HCT116 (cell line): ENCODE results near the gene SNX20. TPM values are rescaled to one million over a fixed set of nuclear protein-coding genes. Genes with fewer than 3 reads are reported as not detected.

Experiments used
- ATAC-seq: fragments of 200-7000 bp; cut with Tn5 transposase; 2 replicates; pipeline ENCODE4 v1.9.1; 2020; ENCODE audit warnings: mild to moderate bottlenecking, moderate library complexity
- BruUV-seq: library from RNA; stranded (reverse); fragments of 400-500 nt; replicated peaks from 2 replicates; lab custom pipeline; 2021; lab: Mats Ljungman, UMichigan
- CTCF ChIA-PET: fragments of 300-600 bp; sonication (Branson Sonifier 250); formaldehyde crosslinking; loops from one replicate; lab custom pipeline; 2021; ENCODE audit warnings: antibody characterized with exemption; lab: Charles Lee
- POLR2A ChIA-PET: fragments of 300-600, 350-600 bp; sonication (Branson Sonifier 250); formaldehyde crosslinking; loops from one replicate; lab custom pipeline; 2021; ENCODE audit warnings: antibody characterized with exemption; lab: Charles Lee
- RAD21 ChIA-PET, 2 experiments: fragments of 300-600 bp; sonication (Branson Sonifier 250); formaldehyde crosslinking; loops; one replicate each; lab custom pipeline; 2023; ENCODE audit warnings: low total read pairs in 2 of 2; ENCODE audit not compliant: uncharacterized antibody in 2 of 2, unreplicated experiment in 2 of 2, low non-redundant PET in 1 of 2; lab: Charles Lee
- DNase-seq: peaks from one replicate; pipeline ENCODE4 v3.0.0-alpha.2; 2010; ENCODE audit warnings: low read depth, low spot score
- H2AFZ ChIP-seq: fragments of 200-600 bp; shearing (Covaris generic), sonication (generic); 2 replicates; pipeline ENCODE4 v1.6.1; 2017; ENCODE audit warnings: low read depth, mixed run types, mixed read lengths, antibody characterized with exemption, low read length; ENCODE audit not compliant: poor library complexity, severe bottlenecking
- H3K27ac ChIP-seq: 2 replicates; pipeline ENCODE4 v1.5.1; 2012; ENCODE audit warnings: low read depth, low read length
- H3K27me3 ChIP-seq: fragments of 200-600 bp; sonication (generic); 2 replicates; pipeline ENCODE4 v1.6.1; 2016; ENCODE audit warnings: mixed run types, low read length, mixed read lengths; ENCODE audit not compliant: insufficient read depth
- H3K36me3 ChIP-seq, 2 experiments: fragments of 200-500 bp in 1 of 2; fragments of 200-600 bp in 1 of 2; sonication (Bioruptor generic) in 1 of 2; sonication (generic) in 1 of 2; 2 replicates each; pipeline versions ENCODE4 v1.5.1 to v1.6.1; 2014 to 2016; ENCODE audit warnings: low read length in 2 of 2, inconsistent platforms in 1 of 2, mixed read lengths in 1 of 2, mixed run types in 1 of 2; ENCODE audit not compliant: insufficient read depth in 2 of 2, control insufficient read depth in 1 of 2
- H3K4me1 ChIP-seq, 2 experiments: fragments of 200-600 bp in 1 of 2; sonication (generic) in 1 of 2; 2 replicates each; pipeline versions ENCODE4 v1.5.1 to v1.6.1; 2012 to 2017; ENCODE audit warnings: low read length in 2 of 2, inconsistent platforms in 1 of 2, mild to moderate bottlenecking in 1 of 2, mixed read lengths in 1 of 2, mixed run types in 1 of 2, moderate library complexity in 1 of 2; ENCODE audit not compliant: insufficient read depth in 2 of 2, control insufficient read depth in 1 of 2
- H3K4me2 ChIP-seq: fragments of 200-600 bp; sonication (generic); 2 replicates; pipeline ENCODE4 v1.6.1; 2017; ENCODE audit warnings: mixed run types, low read length, mixed read lengths
- H3K4me3 ChIP-seq, 2 experiments: fragments of 200-600 bp in 1 of 2; sonication (generic) in 1 of 2; replicated peaks in 1 of 2; 2 replicates each; pipeline ENCODE4 v1.5.1; 2011 to 2016; ENCODE audit warnings: low read length in 2 of 2, control low read depth in 1 of 2, low read depth in 1 of 2, mild to moderate bottlenecking in 1 of 2, mixed read lengths in 1 of 2, mixed run types in 1 of 2
- H3K79me2 ChIP-seq: fragments of 200-600 bp; sonication (generic); 2 replicates; pipeline ENCODE4 v1.6.1; 2017; ENCODE audit warnings: mild to moderate bottlenecking, mixed run types, low read length, moderate library complexity, mixed read lengths; ENCODE audit not compliant: insufficient read depth
- H3K9ac ChIP-seq: fragments of 200-600 bp; sonication (generic); 2 replicates; pipeline ENCODE4 v1.6.1; 2016; ENCODE audit warnings: low read length, mixed read lengths
- H3K9me2 ChIP-seq: fragments of 200-600 bp; sonication (generic), shearing (Covaris generic); 2 replicates; pipeline ENCODE4 v1.6.1; 2017; ENCODE audit warnings: mixed run types, mild to moderate bottlenecking, moderate library complexity; ENCODE audit not compliant: insufficient read depth
- H3K9me3 ChIP-seq, 2 experiments: fragments of 200-500 bp in 1 of 2; fragments of 200-600 bp in 1 of 2; sonication (Bioruptor generic) in 1 of 2; sonication (generic) in 1 of 2; 2 replicates each; pipeline ENCODE4 v1.6.1; 2014 to 2017; ENCODE audit warnings: low read length in 2 of 2, mixed read lengths in 2 of 2, inconsistent platforms in 1 of 2, low read depth in 1 of 2, mild to moderate bottlenecking in 1 of 2, mixed run types in 1 of 2, moderate library complexity in 1 of 2; ENCODE audit not compliant: control insufficient read depth in 1 of 2, insufficient read depth in 1 of 2
- H4K20me1 ChIP-seq: fragments of 200-600 bp; sonication (generic), shearing (Covaris generic); 2 replicates; pipeline ENCODE4 v1.6.1; 2017; ENCODE audit warnings: mixed run types, mild to moderate bottlenecking, moderate library complexity; ENCODE audit not compliant: insufficient read depth
- CBX3 ChIP-seq: IDR thresholded peaks from 2 replicates; pipeline ENCODE4 v1.6.1; 2012; ENCODE audit warnings: low read depth
- EGR1 ChIP-seq: IDR thresholded peaks from 2 replicates; pipeline ENCODE4 v1.6.1; 2012; ENCODE audit warnings: low read depth
- ELF1 ChIP-seq: IDR thresholded peaks from 2 replicates; pipeline ENCODE4 v1.6.1; 2012; ENCODE audit warnings: low read depth, borderline replicate concordance
- FOSL1 ChIP-seq: IDR thresholded peaks from 2 replicates; pipeline ENCODE4 v1.6.1; 2012; ENCODE audit warnings: low read depth
- POLR2A ChIP-seq: IDR thresholded peaks from 2 replicates; pipeline ENCODE4 v1.7.0; 2011; ENCODE audit warnings: borderline replicate concordance; ENCODE audit not compliant: insufficient read depth, insufficient read length; ENCODE audit errors: extremely low read depth
- RAD21 ChIP-seq: IDR thresholded peaks from 2 replicates; pipeline ENCODE4 v1.6.1; 2012; ENCODE audit warnings: low read depth, mild to moderate bottlenecking
- SP1 ChIP-seq: IDR thresholded peaks from 2 replicates; pipeline ENCODE4 v1.6.1; 2012; ENCODE audit warnings: low read depth
- ZNF274 ChIP-seq: fragments of 200-500 bp; sonication (Bioruptor generic); IDR thresholded peaks from 2 replicates; pipeline ENCODE4 v1.6.1; 2014; ENCODE audit warnings: mild to moderate bottlenecking, low read depth, low read length, inconsistent platforms
- intact Hi-C: fragments of 100-400 bp; cut with micrococcal nuclease; formaldehyde crosslinking; loops from 2 replicates; pipeline ENCODE4 v1.10.0; 2022
- total RNA-seq: library from RNA; stranded (reverse); gene quantifications from one replicate; pipeline ENCODE4 v1.2.1, GENCODE V29; 2021; ENCODE audit not compliant: unreplicated experiment
- TF ChIP-seq, protein P1 (sequence below): IDR thresholded peaks from 2 replicates; pipeline ENCODE4 v1.6.1; 2011; ENCODE audit warnings: mild to moderate bottlenecking, low read length, moderate library complexity; ENCODE audit not compliant: insufficient replicate concordance; ENCODE audit errors: extremely low read depth
- TF ChIP-seq, protein P2 (sequence below), 3 experiments: fragments of 200-600 bp in 1 of 3; sonication (generic) in 1 of 3; IDR thresholded peaks in 2 of 3; conservative IDR thresholded peaks in 1 of 3; 2 replicates each; pipeline ENCODE4 v1.5.1; 2012 to 2017; ENCODE audit warnings: low read depth in 2 of 3, low read length in 2 of 3, antibody characterized with exemption in 1 of 3, borderline replicate concordance in 1 of 3, control low read depth in 1 of 3, mild to moderate bottlenecking in 1 of 3, mixed read lengths in 1 of 3, mixed run types in 1 of 3, moderate library complexity in 1 of 3; ENCODE audit not compliant: insufficient read depth in 1 of 3
- TF ChIP-seq, protein P3 (sequence below): IDR thresholded peaks from 2 replicates; pipeline ENCODE4 v1.6.1; 2012
- TF ChIP-seq, protein P4 (sequence below): IDR thresholded peaks from 2 replicates; pipeline ENCODE4 v1.6.1; 2012

Gene SNX20
- total RNA-seq, 1 experiment from 2014 or later = 0.07 TPM

DNA sequence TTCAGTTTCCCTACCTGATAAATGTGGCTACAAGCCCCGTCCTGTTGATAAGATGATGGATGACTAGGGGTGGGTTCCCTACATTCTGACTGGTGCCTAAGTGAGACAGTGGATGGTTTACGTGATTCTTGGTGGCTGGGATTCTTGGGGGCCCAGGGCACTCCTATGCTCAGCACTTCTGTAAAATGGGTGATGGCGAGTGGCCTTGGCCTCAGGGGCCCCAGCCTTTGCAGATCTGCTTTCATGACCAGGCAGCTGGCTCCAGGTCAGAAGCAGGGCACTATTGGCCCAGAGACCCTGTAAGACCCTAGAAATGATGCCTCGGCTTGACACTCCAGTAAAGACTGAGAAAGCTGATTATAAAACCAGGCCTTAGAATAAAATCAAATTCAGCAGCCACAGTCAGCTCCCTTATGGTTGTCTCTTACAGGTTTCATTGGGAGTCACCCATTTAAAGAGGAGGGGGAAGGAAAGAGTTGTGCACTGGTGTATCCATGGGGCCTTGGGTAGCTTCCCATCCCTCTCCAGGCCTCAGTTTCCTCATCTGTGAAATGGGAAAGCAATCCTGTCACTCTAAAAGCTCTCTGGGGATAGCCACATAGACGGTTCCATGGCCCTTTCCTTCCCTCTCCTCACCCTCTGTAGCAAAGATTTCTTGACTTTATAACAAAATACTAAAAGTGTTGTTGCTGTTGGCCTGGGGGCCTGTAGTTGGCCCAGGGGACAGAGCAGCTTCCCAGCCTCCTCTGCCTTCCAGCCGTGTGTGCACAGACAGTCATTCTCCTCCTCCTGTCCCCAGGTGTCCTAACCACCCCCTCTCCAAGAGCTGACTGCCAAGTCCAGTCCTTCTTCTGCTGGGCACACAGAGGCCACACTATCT lies 1.2 kb downstream of the SNX20 start (continued):
- TF ChIP-seq, protein P1, sequence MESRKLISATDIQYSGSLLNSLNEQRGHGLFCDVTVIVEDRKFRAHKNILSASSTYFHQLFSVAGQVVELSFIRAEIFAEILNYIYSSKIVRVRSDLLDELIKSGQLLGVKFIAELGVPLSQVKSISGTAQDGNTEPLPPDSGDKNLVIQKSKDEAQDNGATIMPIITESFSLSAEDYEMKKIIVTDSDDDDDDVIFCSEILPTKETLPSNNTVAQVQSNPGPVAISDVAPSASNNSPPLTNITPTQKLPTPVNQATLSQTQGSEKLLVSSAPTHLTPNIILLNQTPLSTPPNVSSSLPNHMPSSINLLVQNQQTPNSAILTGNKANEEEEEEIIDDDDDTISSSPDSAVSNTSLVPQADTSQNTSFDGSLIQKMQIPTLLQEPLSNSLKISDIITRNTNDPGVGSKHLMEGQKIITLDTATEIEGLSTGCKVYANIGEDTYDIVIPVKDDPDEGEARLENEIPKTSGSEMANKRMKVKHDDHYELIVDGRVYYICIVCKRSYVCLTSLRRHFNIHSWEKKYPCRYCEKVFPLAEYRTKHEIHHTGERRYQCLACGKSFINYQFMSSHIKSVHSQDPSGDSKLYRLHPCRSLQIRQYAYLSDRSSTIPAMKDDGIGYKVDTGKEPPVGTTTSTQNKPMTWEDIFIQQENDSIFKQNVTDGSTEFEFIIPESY = no peak
- TF ChIP-seq, protein P2, sequence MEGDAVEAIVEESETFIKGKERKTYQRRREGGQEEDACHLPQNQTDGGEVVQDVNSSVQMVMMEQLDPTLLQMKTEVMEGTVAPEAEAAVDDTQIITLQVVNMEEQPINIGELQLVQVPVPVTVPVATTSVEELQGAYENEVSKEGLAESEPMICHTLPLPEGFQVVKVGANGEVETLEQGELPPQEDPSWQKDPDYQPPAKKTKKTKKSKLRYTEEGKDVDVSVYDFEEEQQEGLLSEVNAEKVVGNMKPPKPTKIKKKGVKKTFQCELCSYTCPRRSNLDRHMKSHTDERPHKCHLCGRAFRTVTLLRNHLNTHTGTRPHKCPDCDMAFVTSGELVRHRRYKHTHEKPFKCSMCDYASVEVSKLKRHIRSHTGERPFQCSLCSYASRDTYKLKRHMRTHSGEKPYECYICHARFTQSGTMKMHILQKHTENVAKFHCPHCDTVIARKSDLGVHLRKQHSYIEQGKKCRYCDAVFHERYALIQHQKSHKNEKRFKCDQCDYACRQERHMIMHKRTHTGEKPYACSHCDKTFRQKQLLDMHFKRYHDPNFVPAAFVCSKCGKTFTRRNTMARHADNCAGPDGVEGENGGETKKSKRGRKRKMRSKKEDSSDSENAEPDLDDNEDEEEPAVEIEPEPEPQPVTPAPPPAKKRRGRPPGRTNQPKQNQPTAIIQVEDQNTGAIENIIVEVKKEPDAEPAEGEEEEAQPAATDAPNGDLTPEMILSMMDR (IDR thresholded peaks at IDR 0.05 in 2 of 3, conservative IDR thresholded peaks at IDR 0.05 in 1 of 3; ENCODE audit: borderline replicate concordance in 1 of 3, insufficient read depth in 1 of 3, low read depth in 2 of 3, low read length in 2 of 3) = no peak
- no peak for TF ChIP-seq EGR1
- TF ChIP-seq CBX3 = no peak
- TF ChIP-seq POLR2A = no peak
- TF ChIP-seq FOSL1 = no peak
- no peak for TF ChIP-seq ELF1
- no peak for TF ChIP-seq ZNF274

DNA sequence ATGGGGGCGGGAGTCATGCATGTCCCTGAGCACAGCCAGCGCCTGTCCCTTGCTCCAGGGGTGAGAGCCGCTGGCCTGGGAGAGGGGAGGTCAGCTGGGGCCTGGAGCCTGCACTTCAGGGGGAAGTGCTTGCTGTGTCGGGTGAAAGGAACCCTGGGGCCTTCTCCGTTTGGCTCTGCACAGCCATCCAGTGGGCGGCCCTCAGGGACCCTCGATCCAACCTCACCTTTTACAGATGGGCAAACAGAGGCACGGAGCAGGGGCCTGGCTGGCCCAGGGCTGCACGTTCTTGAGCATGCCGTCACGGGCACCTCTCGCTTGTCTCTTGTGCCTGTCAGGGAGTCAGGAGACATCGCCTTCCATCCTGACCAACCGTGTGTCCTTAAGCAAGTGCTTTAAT lies 1.8 kb downstream of the SNX20 start:
- H3K9me2 ChIP-seq = no peaks in the 10 kb centered on the region
- H3K36me3 ChIP-seq = no peaks in the 10 kb centered on the region
- no peak overlapping the region for H3K9ac ChIP-seq
- no peak overlapping the region for H3K4me3 ChIP-seq
- no TSS peak for BruUV-seq
- intact Hi-C loops = loop anchor here (10.0 kb wide), 2 partner anchors 544 to 1306 kb away; no protein-coding TSS in a partner anchor
- H4K20me1 ChIP-seq = no peaks in the 10 kb centered on the region
- H2AFZ ChIP-seq = no peak overlapping the region
- CTCF ChIA-PET = interaction anchor here (0.9 kb wide), 1 partner anchor 10 kb away, joined by 3 read pairs; no protein-coding TSS in a partner anchor
- ATAC-seq (no peak), DNase-seq (no peak)
- no peak overlapping the region for H3K4me2 ChIP-seq
- TF ChIP-seq RAD21 (no peak), SP1 (no peak), ELF1 (no peak)
- TF ChIP-seq, protein P3, sequence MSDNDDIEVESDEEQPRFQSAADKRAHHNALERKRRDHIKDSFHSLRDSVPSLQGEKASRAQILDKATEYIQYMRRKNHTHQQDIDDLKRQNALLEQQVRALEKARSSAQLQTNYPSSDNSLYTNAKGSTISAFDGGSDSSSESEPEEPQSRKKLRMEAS = no peak
- TF ChIP-seq, protein P2 (IDR thresholded peaks at IDR 0.05 in 2 of 3, conservative IDR thresholded peaks at IDR 0.05 in 1 of 3; ENCODE audit: borderline replicate concordance in 1 of 3, insufficient read depth in 1 of 3, low read depth in 2 of 3, low read length in 2 of 3) = no peak
- TF ChIP-seq, protein P4, sequence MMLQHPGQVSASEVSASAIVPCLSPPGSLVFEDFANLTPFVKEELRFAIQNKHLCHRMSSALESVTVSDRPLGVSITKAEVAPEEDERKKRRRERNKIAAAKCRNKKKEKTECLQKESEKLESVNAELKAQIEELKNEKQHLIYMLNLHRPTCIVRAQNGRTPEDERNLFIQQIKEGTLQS = no peak
- TF ChIP-seq, protein P1 = no peak
- POLR2A ChIA-PET = no interaction called here
- no peaks in the 10 kb centered on the region for H3K9me3 ChIP-seq
- H3K4me1 ChIP-seq = no peaks in the 10 kb centered on the region
- no peaks in the 10 kb centered on the region for H3K79me2 ChIP-seq
- H3K27me3 ChIP-seq = no peaks in the 10 kb centered on the region
- H3K27ac ChIP-seq = no peak overlapping the region
- RAD21 ChIA-PET = no interaction called here
